RWPE1 (cell line): ENCODE measurements around the gene GLYR1.

Source experiments
- CTCF ChIA-PET: fragments of 350-600 bp; sonication (Branson Sonifier 250); formaldehyde crosslinking; extraction: SDS; loops from one replicate; lab custom pipeline; 2021; lab: Yijun Ruan, JAX
- POLR2A ChIA-PET: fragments of 400-600 bp; formaldehyde crosslinking; extraction: SDS; loops from one replicate; lab custom pipeline; 2020; ENCODE audit warnings: antibody characterized with exemption; ENCODE audit not compliant: low non-redundant PET; lab: Yijun Ruan, JAX
- DNase-seq: peaks from one replicate; pipeline ENCODE4 v3.0.0; 2012; ENCODE audit warnings: low spot score
- H3K27ac ChIP-seq: fragments of 450-650 bp; 2 replicates; pipeline ENCODE4 v1.5.1; 2017
- TF ChIP-seq, protein P1 (sequence below): fragments of 450-650 bp; conservative IDR thresholded peaks from 2 replicates; pipeline ENCODE4 v1.5.1; 2017; ENCODE audit warnings: low read depth, mild to moderate bottlenecking

The GLYR1 gene

DNA sequence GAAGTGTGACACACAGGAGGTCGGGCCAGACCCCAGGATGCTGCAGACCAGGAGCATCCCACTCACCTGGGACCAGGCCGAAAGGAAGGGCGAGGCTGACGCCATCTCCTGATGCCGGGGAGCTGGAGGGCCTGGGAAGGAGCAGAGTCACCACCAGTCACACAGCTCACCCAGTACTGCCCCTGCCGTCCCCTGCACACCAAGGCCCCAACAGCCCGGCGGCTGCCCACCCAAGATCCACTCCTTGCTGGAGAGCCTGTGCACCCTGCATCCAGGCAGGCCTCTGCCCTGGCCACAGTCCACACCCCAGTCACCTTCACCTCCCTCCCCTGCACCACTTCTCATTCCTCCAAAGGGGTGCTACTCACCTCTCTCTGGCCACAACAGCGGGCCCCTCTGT is 84.9 kb downstream of the GLYR1 start:
- ChIA-PET CTCF (no interaction called here), POLR2A (no interaction called here)
- no peak for DNase-seq
- TF ChIP-seq, protein P1, sequence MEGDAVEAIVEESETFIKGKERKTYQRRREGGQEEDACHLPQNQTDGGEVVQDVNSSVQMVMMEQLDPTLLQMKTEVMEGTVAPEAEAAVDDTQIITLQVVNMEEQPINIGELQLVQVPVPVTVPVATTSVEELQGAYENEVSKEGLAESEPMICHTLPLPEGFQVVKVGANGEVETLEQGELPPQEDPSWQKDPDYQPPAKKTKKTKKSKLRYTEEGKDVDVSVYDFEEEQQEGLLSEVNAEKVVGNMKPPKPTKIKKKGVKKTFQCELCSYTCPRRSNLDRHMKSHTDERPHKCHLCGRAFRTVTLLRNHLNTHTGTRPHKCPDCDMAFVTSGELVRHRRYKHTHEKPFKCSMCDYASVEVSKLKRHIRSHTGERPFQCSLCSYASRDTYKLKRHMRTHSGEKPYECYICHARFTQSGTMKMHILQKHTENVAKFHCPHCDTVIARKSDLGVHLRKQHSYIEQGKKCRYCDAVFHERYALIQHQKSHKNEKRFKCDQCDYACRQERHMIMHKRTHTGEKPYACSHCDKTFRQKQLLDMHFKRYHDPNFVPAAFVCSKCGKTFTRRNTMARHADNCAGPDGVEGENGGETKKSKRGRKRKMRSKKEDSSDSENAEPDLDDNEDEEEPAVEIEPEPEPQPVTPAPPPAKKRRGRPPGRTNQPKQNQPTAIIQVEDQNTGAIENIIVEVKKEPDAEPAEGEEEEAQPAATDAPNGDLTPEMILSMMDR: no peak
- H3K27ac ChIP-seq: peak overlapping the region; percentile 13; the same call in 1 of the 2 replicates

DNA sequence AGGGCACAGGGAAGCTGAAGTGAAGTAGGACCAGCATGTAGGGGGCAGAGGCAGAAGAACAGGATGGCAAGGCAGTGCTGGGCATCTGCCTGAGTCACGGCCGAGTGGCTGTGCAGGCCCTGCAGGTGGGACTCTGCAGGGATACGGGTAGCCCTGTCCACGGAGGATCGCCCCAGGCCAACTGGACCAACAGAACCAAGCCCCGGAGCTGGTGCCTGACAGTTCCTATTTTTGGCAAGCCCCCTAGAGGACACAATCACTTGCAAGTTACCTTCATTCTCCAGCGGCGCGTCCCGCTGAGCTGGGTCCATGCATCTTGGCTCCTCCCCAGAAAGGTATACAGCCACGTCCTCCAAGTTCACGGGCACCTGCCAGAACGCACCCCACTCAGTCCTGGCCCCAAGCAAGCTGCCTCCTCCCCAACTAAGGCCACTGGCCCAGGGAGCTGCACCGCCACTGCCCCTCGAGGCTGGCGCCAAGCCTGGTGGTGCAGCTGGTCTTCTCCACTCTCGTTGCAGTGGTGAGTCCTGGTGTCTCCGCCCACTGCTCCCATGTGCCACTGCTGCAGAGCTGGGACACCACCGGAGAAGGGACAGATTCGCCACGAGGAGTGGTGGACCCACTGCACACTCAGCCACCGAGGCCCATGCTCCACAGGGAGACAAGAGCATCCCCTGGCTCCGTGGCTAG is 86.7 kb downstream of the GLYR1 start:
- ChIA-PET CTCF (interaction anchor here (1.0 kb wide), 1 partner anchor 40 kb away, joined by 3 read pairs; no protein-coding TSS in a partner anchor), POLR2A (no interaction called here)
- DNase-seq: no peak
- TF ChIP-seq, protein P1: no peak
- no peak overlapping the region for H3K27ac ChIP-seq

DNA sequence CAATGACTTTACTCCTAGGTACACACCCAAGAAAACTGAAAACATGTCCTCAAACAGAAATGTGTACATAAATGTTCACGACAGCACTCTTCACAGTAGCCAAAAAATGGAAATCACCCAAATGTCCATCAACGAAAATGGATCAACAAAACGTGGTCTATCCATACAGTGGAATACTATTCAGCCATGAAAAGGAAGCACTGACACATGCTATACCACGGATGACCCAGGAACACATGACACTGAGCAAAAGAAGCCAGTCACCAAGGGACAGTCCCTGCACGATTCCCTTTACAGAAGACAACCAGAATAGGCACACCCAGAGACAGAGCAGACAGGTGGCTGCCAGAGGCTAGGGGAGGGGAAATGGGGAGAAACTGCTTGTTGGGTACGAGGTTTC is 91.4 kb downstream of the GLYR1 start:
- H3K27ac ChIP-seq: no peak overlapping the region
- TF ChIP-seq, protein P1: no peak
- ChIA-PET CTCF (no interaction called here), POLR2A (no interaction called here)
- DNase-seq: no peak

DNA sequence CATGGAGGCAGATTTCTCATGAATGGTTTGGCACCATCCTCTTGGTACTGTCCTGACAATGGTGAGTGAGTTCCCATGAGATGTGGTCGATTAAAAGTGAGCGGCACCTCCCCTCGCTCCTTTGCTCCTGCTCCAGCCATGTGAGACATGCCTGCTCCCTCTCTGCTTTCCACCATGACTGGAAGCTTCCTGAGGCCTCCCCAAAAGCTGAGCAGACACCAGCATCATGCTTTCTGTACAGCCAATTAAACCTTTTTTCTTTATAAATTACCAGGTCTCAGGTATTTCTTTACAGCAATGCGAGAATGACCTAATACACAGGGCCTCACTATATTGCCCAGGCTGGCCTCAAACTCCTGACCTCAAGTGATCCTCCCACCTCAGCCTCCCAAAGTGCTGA is 92.2 kb downstream of the GLYR1 start:
- TF ChIP-seq, protein P1: no peak
- DNase-seq: no peak
- ChIA-PET POLR2A (no interaction called here), CTCF (no interaction called here)
- H3K27ac ChIP-seq: no peak overlapping the region

DNA sequence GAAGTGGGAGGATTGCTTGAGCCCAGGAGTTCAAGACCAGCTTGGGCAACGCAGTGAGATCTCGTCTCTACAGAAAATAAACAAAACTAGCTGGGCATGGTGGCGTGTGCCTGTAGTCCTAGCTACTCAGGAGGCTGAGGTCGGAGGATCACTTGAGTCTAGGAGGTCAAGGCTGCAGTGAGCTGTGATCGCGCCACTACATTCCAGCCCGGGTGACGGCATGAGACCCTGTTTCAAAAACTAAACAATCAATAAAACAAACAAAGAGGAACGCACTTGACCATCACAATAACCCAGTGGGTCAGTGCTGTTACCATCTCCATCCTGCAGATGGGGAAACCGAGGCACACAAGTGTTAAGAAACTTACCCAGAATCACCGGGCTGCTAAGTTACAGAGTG is 93.9 kb downstream of the GLYR1 start:
- ChIA-PET CTCF (no interaction called here), POLR2A (no interaction called here)
- H3K27ac ChIP-seq: 0 out of 2 replicates have a peak overlapping the region, but pooled peaks have one; percentile 3
- TF ChIP-seq, protein P1: no peak
- no peak for DNase-seq
